HG02870 (cell line): ENCODE results near the gene MTCL1.

Source experiments
- ATAC-seq: cut with Tn5 transposase; IDR thresholded peaks from one replicate; pipeline ENCODE4 v1.9.1; 2021; ENCODE audit warnings: mild to moderate bottlenecking, moderate library complexity; ENCODE audit not compliant: unreplicated experiment

MTCL1 gene

GRCh38 chr18:8709248-8710059 lies 4.1 kb downstream of the MTCL1 start:
- ATAC-seq = no peak

GRCh38 chr18:8711736-8712135 lies 6.4 kb downstream of the MTCL1 start:
- no peak for ATAC-seq

GRCh38 chr18:8713691-8714090 lies 8.3 kb downstream of the MTCL1 start:
- ATAC-seq = no peak

GRCh38 chr18:8715599-8715998 lies 10.2 kb downstream of the MTCL1 start:
- ATAC-seq = no peak

- no peak for ATAC-seq
These were observed 11.8 kb downstream of the MTCL1 start for GRCh38 chr18:8717011-8717770.

- ATAC-seq = no peak
These were observed 13.1 kb downstream of the MTCL1 start for GRCh38 chr18:8718401-8718913.

- ATAC-seq = no peak
These were observed 13.8 kb downstream of the MTCL1 start for GRCh38 chr18:8719192-8719591.

- ATAC-seq = no peak
These were observed 14.8 kb downstream of the MTCL1 start for GRCh38 chr18:8720141-8720540.

- ATAC-seq = no peak
These were observed 15.8 kb downstream of the MTCL1 start for GRCh38 chr18:8721094-8721669.

- ATAC-seq = no peak
These were observed 16.4 kb downstream of the MTCL1 start for GRCh38 chr18:8721716-8722115.

- no peak for ATAC-seq
These were observed 17.8 kb downstream of the MTCL1 start for GRCh38 chr18:8722946-8723820.

GRCh38 chr18:8724452-8724851 lies 19.1 kb downstream of the MTCL1 start:
- ATAC-seq = no peak

GRCh38 chr18:8726281-8726680 lies 20.9 kb downstream of the MTCL1 start:
- ATAC-seq = no peak

- ATAC-seq = no peak
These were observed 21.8 kb downstream of the MTCL1 start for GRCh38 chr18:8726963-8727705.

GRCh38 chr18:8730080-8730827 lies 24.9 kb downstream of the MTCL1 start:
- ATAC-seq = no peak

GRCh38 chr18:8732442-8733360 lies 27.3 kb downstream of the MTCL1 start:
- ATAC-seq = no peak

GRCh38 chr18:8734496-8734895 lies 29.1 kb downstream of the MTCL1 start:
- no peak for ATAC-seq

- no peak for ATAC-seq
These were observed 29.9 kb downstream of the MTCL1 start for GRCh38 chr18:8735274-8735673.
